OCI-LY1 (cell line): Measurements from ENCODE around the gene EXOC6B.

ENCODE experiments used
- H2AFZ ChIP-seq: fragments of 200-600 bp; sonication (generic), shearing (Covaris generic); 2 replicates; pipeline ENCODE4 v1.6.0; 2014; ENCODE audit warnings: antibody characterized with exemption, mild to moderate bottlenecking, low read length
- H3F3A ChIP-seq: fragments of 200-600 bp; sonication (generic), shearing (Covaris generic); 2 replicates; pipeline ENCODE4 v1.6.0; 2014; ENCODE audit warnings: mild to moderate bottlenecking, antibody characterized with exemption, low read length, moderate library complexity; ENCODE audit not compliant: insufficient read depth
- H3K27ac ChIP-seq: fragments of 200-600 bp; sonication (generic); 2 replicates; pipeline ENCODE4 v1.5.1; 2014; ENCODE audit warnings: low read length, mixed run types, mild to moderate bottlenecking, low read depth; ENCODE audit not compliant: poor library complexity, severe bottlenecking
- H3K27me3 ChIP-seq: fragments of 200-600 bp; sonication (generic); 2 replicates; pipeline ENCODE4 v1.6.0; 2014; ENCODE audit warnings: antibody characterized with exemption, mild to moderate bottlenecking, low read length, moderate library complexity; ENCODE audit not compliant: insufficient read depth
- H3K36me3 ChIP-seq: fragments of 200-600 bp; sonication (generic); 2 replicates; pipeline ENCODE4 v1.6.1; 2014; ENCODE audit warnings: mild to moderate bottlenecking, antibody characterized with exemption, low read length, moderate library complexity, mixed read lengths; ENCODE audit not compliant: insufficient read depth
- H3K4me1 ChIP-seq: fragments of 200-600 bp; sonication (generic); 2 replicates; pipeline ENCODE4 v1.5.1; 2014; ENCODE audit warnings: mild to moderate bottlenecking, low read length, moderate library complexity; ENCODE audit not compliant: insufficient read depth, severe bottlenecking
- H3K4me2 ChIP-seq: fragments of 200-600 bp; sonication (generic), shearing (Covaris generic); 2 replicates; pipeline ENCODE4 v1.6.1; 2014; ENCODE audit warnings: low read length
- H3K4me3 ChIP-seq: fragments of 200-600 bp; sonication (generic); 2 replicates; pipeline ENCODE4 v1.5.1; 2014; ENCODE audit warnings: low read length, low read depth, mild to moderate bottlenecking, mixed read lengths; ENCODE audit not compliant: poor library complexity, severe bottlenecking
- H3K79me2 ChIP-seq: fragments of 200-600 bp; shearing (Covaris generic); 2 replicates; pipeline ENCODE4 v1.6.1; 2016; ENCODE audit warnings: mixed run types, low read length, mixed read lengths; ENCODE audit not compliant: insufficient read depth
- H3K9ac ChIP-seq: fragments of 200-600 bp; sonication (generic), shearing (Covaris generic); 2 replicates; pipeline ENCODE4 v1.6.1; 2014; ENCODE audit warnings: mild to moderate bottlenecking, low read length, mixed read lengths
- H3K9me2 ChIP-seq: fragments of 200-600 bp; sonication (generic), shearing (Covaris generic); 2 replicates; pipeline ENCODE4 v1.6.1; 2014; ENCODE audit warnings: low read depth, mild to moderate bottlenecking, low read length, mixed read lengths
- H3K9me3 ChIP-seq: fragments of 200-600 bp; shearing (Covaris generic); 2 replicates; pipeline ENCODE4 v1.6.1; 2014; ENCODE audit warnings: low read length, mixed read lengths
- H4K20me1 ChIP-seq: fragments of 200-600 bp; sonication (generic), shearing (Covaris generic); 2 replicates; pipeline ENCODE4 v1.6.0; 2016; ENCODE audit warnings: mild to moderate bottlenecking, low read length; ENCODE audit not compliant: insufficient read depth
- EZH2 ChIP-seq: fragments of 200-600 bp; sonication (generic), shearing (Covaris generic); IDR thresholded peaks from 2 replicates; pipeline ENCODE4 v1.8.0; 2017; ENCODE audit warnings: borderline replicate concordance, mixed run types, mild to moderate bottlenecking, antibody characterized with exemption, low read length, moderate library complexity, mixed read lengths
- TF ChIP-seq, protein P1 (sequence below): fragments of 200-600 bp; sonication (generic), shearing (Covaris generic); IDR thresholded peaks from 2 replicates; pipeline ENCODE4 v1.5.1; 2017; ENCODE audit warnings: mild to moderate bottlenecking, antibody characterized with exemption, low read length, moderate library complexity, mixed read lengths

The EXOC6B gene

DNA sequence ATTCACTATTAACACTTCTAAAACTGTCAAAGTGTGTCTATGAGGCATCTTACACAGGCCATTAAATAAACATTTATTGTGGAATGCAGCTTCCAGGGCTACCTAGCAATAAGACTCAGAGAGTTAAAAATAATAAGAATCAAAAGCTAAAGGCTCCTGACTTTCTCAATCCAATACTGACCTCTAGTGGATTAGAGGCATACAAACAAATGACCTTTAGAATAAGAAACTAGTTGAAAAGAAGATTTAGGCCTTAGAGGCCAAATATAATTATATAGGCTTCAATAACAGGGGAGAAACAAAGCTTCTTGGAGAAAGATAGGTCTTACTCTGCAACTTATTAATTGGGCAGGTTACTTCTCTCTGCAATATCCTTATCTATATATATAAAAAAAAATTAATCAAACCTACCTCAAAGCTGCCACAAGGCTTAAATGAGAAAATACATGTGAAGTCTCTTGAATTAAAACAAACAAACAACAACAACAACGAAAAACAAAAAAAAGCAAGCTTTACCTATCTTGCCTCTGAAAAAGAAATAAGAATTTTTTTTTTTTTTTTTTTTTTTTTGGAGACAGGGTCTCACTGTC, 246.1 kb downstream of the EXOC6B start:
- no peak overlapping the region for H3K4me3 ChIP-seq
- H3K9ac ChIP-seq, result no peak overlapping the region
- H2AFZ ChIP-seq, result no peak overlapping the region
- H3K79me2 ChIP-seq, result no peaks in the 10 kb centered on the region
- H3K9me3 ChIP-seq, result no peaks in the 10 kb centered on the region
- H3F3A ChIP-seq, result no peaks in the 10 kb centered on the region
- H3K27me3 ChIP-seq, result no peaks in the 10 kb centered on the region
- H3K27ac ChIP-seq, result no peak overlapping the region
- no peaks in the 10 kb centered on the region for H4K20me1 ChIP-seq
- H3K36me3 ChIP-seq, result no peaks in the 10 kb centered on the region
- H3K9me2 ChIP-seq, result no peaks in the 10 kb centered on the region
- no peaks in the 10 kb centered on the region for H3K4me1 ChIP-seq
- no peak overlapping the region for H3K4me2 ChIP-seq
- TF ChIP-seq, protein P1, sequence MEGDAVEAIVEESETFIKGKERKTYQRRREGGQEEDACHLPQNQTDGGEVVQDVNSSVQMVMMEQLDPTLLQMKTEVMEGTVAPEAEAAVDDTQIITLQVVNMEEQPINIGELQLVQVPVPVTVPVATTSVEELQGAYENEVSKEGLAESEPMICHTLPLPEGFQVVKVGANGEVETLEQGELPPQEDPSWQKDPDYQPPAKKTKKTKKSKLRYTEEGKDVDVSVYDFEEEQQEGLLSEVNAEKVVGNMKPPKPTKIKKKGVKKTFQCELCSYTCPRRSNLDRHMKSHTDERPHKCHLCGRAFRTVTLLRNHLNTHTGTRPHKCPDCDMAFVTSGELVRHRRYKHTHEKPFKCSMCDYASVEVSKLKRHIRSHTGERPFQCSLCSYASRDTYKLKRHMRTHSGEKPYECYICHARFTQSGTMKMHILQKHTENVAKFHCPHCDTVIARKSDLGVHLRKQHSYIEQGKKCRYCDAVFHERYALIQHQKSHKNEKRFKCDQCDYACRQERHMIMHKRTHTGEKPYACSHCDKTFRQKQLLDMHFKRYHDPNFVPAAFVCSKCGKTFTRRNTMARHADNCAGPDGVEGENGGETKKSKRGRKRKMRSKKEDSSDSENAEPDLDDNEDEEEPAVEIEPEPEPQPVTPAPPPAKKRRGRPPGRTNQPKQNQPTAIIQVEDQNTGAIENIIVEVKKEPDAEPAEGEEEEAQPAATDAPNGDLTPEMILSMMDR, result peak; percentile 65
- no peak for TF ChIP-seq EZH2

DNA sequence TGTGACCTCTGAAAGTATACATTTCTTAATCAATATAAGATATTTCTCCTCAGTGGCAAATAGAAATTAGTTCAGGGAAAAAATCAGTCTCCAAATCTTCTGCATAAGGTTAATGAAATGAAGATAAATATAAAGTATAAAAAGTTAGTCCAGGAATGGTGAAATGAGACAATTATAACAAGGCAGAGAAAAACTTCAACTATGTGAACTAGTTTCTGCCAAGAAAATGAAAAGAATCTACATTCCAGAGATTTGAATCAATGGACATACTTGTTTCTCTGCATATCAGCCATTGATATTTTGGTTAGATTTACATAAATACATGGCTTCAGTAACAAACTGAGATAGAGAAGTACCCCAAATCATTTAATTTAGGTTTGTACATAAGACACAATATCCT, 249.0 kb downstream of the EXOC6B start:
- Histone ChIP-seq H3K9ac (no peak overlapping the region), H3K27ac (no peak overlapping the region), H3K36me3 (no peaks in the 10 kb centered on the region), H3K79me2 (no peaks in the 10 kb centered on the region), H3K9me2 (no peaks in the 10 kb centered on the region), H3K27me3 (no peaks in the 10 kb centered on the region), H4K20me1 (no peaks in the 10 kb centered on the region), H2AFZ (no peak overlapping the region), H3K9me3 (no peaks in the 10 kb centered on the region), H3K4me2 (no peak overlapping the region), H3K4me3 (no peak overlapping the region), H3F3A (no peaks in the 10 kb centered on the region), H3K4me1 (no peaks in the 10 kb centered on the region)
- TF ChIP-seq, protein P1, result no peak
- no peak for TF ChIP-seq EZH2

DNA sequence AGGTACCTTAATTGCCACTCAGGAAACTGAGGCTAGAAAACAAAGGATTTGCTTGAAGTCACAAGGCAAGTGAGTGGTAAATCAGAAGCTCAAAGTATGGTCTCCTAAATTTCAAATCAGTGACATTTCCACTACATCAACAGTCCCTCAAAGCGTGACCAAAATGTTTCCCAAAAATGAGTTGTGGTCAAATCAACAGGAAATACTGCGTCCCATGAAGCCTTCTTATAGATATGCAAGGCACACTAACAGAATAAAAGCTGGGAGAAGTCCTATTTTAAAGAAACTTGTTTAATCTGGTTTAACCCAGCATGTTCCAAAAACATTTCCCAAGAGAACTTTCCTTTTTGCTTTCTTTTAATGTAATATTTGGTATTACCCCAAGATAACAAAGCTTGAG, 249.4 kb downstream of the EXOC6B start:
- no peak for TF ChIP-seq EZH2
- TF ChIP-seq, protein P1, result no peak
- Histone ChIP-seq H3K36me3 (no peaks in the 10 kb centered on the region), H3K79me2 (no peaks in the 10 kb centered on the region), H3K4me3 (no peak overlapping the region), H3K9ac (no peak overlapping the region), H3K27ac (no peak overlapping the region), H3K9me2 (no peaks in the 10 kb centered on the region), H3K27me3 (no peaks in the 10 kb centered on the region), H4K20me1 (no peaks in the 10 kb centered on the region), H2AFZ (no peak overlapping the region), H3F3A (no peaks in the 10 kb centered on the region), H3K4me1 (no peaks in the 10 kb centered on the region), H3K4me2 (no peak overlapping the region), H3K9me3 (no peaks in the 10 kb centered on the region)
